ENCODE measurements around the gene MAML2. TPM values are rescaled to one million over a fixed set of nuclear protein-coding genes. Genes with fewer than 3 reads are reported as not detected.

MAML2 gene
- total and polyA plus RNA-seq, 2 of the 13 experiments (the other 11 are each of a cell fraction or from before 2014, with no cell fraction given): 2.3 to 25.9 TPM

GRCh38 chr11:96341211-96342013 is 1.6 kb downstream of the MAML2 start (continued):
- TF ChIP-seq ZNF142 (CRISPR knock-in tag; IDR thresholded peaks at IDR 0.05): no peak
- no peak for TF ChIP-seq SRSF4 (IDR thresholded peaks at IDR 0.05; ENCODE audit: low read depth, low read length, poor library complexity, severe bottlenecking)
- no peak for TF ChIP-seq ZNF383 (CRISPR knock-in tag; IDR thresholded peaks at IDR 0.05; ENCODE audit: borderline replicate concordance)
- no peak for TF ChIP-seq GATAD1 (CRISPR knock-in tag; IDR thresholded peaks at IDR 0.05)
- no peak for TF ChIP-seq DNMT1 (CRISPR knock-in tag; IDR thresholded peaks at IDR 0.05)
- no peak for TF ChIP-seq U2AF2 (IDR thresholded peaks at IDR 0.05; ENCODE audit: low read depth, low read length)
- no peak for TF ChIP-seq IKZF5 (CRISPR knock-in tag; IDR thresholded peaks at IDR 0.05)
- TF ChIP-seq ZNF350 (CRISPR knock-in tag; IDR thresholded peaks at IDR 0.05; ENCODE audit: borderline replicate concordance, low read depth): no peak
- TF ChIP-seq ZNF891 (CRISPR knock-in tag; IDR thresholded peaks at IDR 0.05): peak; percentile 16; the same call in 1 of the 2 replicates
- no peak for TF ChIP-seq GPN1 (CRISPR knock-in tag; IDR thresholded peaks at IDR 0.05; ENCODE audit: borderline replicate concordance)
- no peak for TF ChIP-seq ZNF30 (CRISPR knock-in tag; IDR thresholded peaks at IDR 0.05)
- no peak for TF ChIP-seq ZNF614 (CRISPR knock-in tag; IDR thresholded peaks at IDR 0.05; ENCODE audit: borderline replicate concordance)
- 0 out of 2 replicates have a peak, but pooled peaks have one; percentile 31 for TF ChIP-seq ZNF280D (CRISPR knock-in tag; IDR thresholded peaks at IDR 0.05)
- no peak for TF ChIP-seq WIZ (CRISPR knock-in tag; IDR thresholded peaks at IDR 0.05)
- TF ChIP-seq ZNF34 (CRISPR knock-in tag; IDR thresholded peaks at IDR 0.05; ENCODE audit: borderline replicate concordance): no peak
- no peak for TF ChIP-seq LBX2 (CRISPR knock-in tag; IDR thresholded peaks at IDR 0.05; ENCODE audit: borderline replicate concordance)
- TF ChIP-seq ZNF598 (CRISPR knock-in tag; IDR thresholded peaks at IDR 0.05; ENCODE audit: borderline replicate concordance): 0 out of 2 replicates have a peak, but pooled peaks have one; percentile 15
- no peak for TF ChIP-seq ZNF737 (CRISPR knock-in tag; IDR thresholded peaks at IDR 0.05; ENCODE audit: borderline replicate concordance)
